Endodermal cell (in vitro differentiated cells): ENCODE results near the gene P2RY1. TPM values are rescaled to one million over a fixed set of nuclear protein-coding genes. Genes with fewer than 3 reads are reported as not detected.

Experiments used
- DNase-seq: peaks from one replicate; pipeline ENCODE4 v3.0.0-alpha.2; 2017
- H3K27ac ChIP-seq: 2 replicates; pipeline ENCODE4 v1.5.1; 2013; ENCODE audit warnings: mild to moderate bottlenecking, low read depth, low read length, moderate library complexity
- H3K27me3 ChIP-seq: 2 replicates; pipeline ENCODE4 v1.6.1; 2013; ENCODE audit warnings: mild to moderate bottlenecking, low read length, moderate library complexity; ENCODE audit not compliant: insufficient read depth, control insufficient read depth, poor library complexity, severe bottlenecking
- H3K36me3 ChIP-seq: 2 replicates; pipeline ENCODE4 v1.7.0; 2013; ENCODE audit warnings: mild to moderate bottlenecking, low read length, moderate library complexity; ENCODE audit not compliant: control insufficient read depth, insufficient read depth
- H3K4me1 ChIP-seq: one replicate; pipeline ENCODE4 v1.7.0; 2013; ENCODE audit warnings: low read length; ENCODE audit not compliant: control insufficient read depth, insufficient read depth
- H3K4me3 ChIP-seq: 2 replicates; pipeline ENCODE4 v1.5.1; 2013; ENCODE audit warnings: mild to moderate bottlenecking, low read length, moderate library complexity
- H3K9ac ChIP-seq: 2 replicates; pipeline ENCODE4 v1.6.1; 2013; ENCODE audit warnings: mild to moderate bottlenecking, low read length, moderate library complexity; ENCODE audit not compliant: poor library complexity, severe bottlenecking; ENCODE audit errors: extremely low read depth
- H3K9me3 ChIP-seq: 2 replicates; pipeline ENCODE4 v1.6.1; 2013; ENCODE audit warnings: mild to moderate bottlenecking, low read length, moderate library complexity; ENCODE audit not compliant: control insufficient read depth
- H3K27ac Mint-ChIP-seq: 2 replicates; pipeline ENCODE4 v1.8.0; 2020; ENCODE audit warnings: mixed read lengths
- H3K27me3 Mint-ChIP-seq: 2 replicates; pipeline ENCODE4 v1.8.0; 2021; ENCODE audit warnings: mild to moderate bottlenecking, mixed read lengths; ENCODE audit not compliant: insufficient read depth
- H3K36me3 Mint-ChIP-seq: 2 replicates; pipeline ENCODE4 v1.8.0; 2020; ENCODE audit warnings: low read depth, mixed read lengths
- H3K4me1 Mint-ChIP-seq: 2 replicates; pipeline ENCODE4 v1.8.0; 2020; ENCODE audit warnings: mixed read lengths
- H3K4me3 Mint-ChIP-seq: 2 replicates; pipeline ENCODE4 v1.8.0; 2020; ENCODE audit warnings: mild to moderate bottlenecking, moderate library complexity, mixed read lengths
- H3K9me3 Mint-ChIP-seq: 2 replicates; pipeline ENCODE4 v1.8.0; 2020; ENCODE audit warnings: mild to moderate bottlenecking, mixed read lengths
- WGBS, 2 experiments: methylation state at CpG; one replicate each; pipeline versions ENCODE4 v1.1.5 to v1.1.7; 2013; ENCODE audit warnings: missing lambda C conversion rate in 2 of 2, mixed read lengths in 1 of 2; ENCODE audit not compliant: insufficient coverage in 1 of 2, insufficient read length in 1 of 2; 5-methylcytosine and 5-hydroxymethylcytosine counted together
- total RNA-seq, 2 donors: library from RNA; stranded (reverse); fragmentation: NEBNext Ultra II Directional in 1 of 2; extraction: Animal tissue kit (Norgen Biotek cat#: 25700) in 1 of 2; gene quantifications; 2 replicates in 1 of 2; 3 replicates in 1 of 2; pipeline ENCODE4 v1.2.1, GENCODE V29; 2021
- TF ChIP-seq, protein P1 (sequence below): fragments of 200-600 bp; sonication (generic); conservative IDR thresholded peaks from 2 replicates; pipeline ENCODE4 v1.5.0; 2021; ENCODE audit warnings: antibody characterized with exemption, mild to moderate bottlenecking

P2RY1 gene
- total RNA-seq, 2 donors from 2014 or later, result 7.6 to 10.4 TPM

- Mint-ChIP-seq H3K27ac (peak overlapping the region; percentile 97), H3K27me3 (peaks cover 23% of the 10 kb centered on the region), H3K4me3 (peak overlapping the region; percentile 89), H3K4me1 (peaks cover 31% of the 10 kb centered on the region), H3K36me3 (no peaks in the 10 kb centered on the region), H3K9me3 (no peaks in the 10 kb centered on the region)
- 0 to 15% methylated on average over 6 to 15 of the region's 17 CpGs for WGBS, 2 experiments
- TF ChIP-seq, protein P1, sequence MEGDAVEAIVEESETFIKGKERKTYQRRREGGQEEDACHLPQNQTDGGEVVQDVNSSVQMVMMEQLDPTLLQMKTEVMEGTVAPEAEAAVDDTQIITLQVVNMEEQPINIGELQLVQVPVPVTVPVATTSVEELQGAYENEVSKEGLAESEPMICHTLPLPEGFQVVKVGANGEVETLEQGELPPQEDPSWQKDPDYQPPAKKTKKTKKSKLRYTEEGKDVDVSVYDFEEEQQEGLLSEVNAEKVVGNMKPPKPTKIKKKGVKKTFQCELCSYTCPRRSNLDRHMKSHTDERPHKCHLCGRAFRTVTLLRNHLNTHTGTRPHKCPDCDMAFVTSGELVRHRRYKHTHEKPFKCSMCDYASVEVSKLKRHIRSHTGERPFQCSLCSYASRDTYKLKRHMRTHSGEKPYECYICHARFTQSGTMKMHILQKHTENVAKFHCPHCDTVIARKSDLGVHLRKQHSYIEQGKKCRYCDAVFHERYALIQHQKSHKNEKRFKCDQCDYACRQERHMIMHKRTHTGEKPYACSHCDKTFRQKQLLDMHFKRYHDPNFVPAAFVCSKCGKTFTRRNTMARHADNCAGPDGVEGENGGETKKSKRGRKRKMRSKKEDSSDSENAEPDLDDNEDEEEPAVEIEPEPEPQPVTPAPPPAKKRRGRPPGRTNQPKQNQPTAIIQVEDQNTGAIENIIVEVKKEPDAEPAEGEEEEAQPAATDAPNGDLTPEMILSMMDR, result peak; percentile 66
- H3K4me1 ChIP-seq, result no peaks in the 10 kb centered on the region
- no peak for DNase-seq
- no peak overlapping the region for H3K27ac ChIP-seq
- H3K36me3 ChIP-seq, result no peaks in the 10 kb centered on the region
- H3K9ac ChIP-seq, result peak overlapping the region; percentile 45
- no peaks in the 10 kb centered on the region for H3K9me3 ChIP-seq
- peak overlapping the region; percentile 93 for H3K4me3 ChIP-seq
- peaks cover 9% of the 10 kb centered on the region for H3K27me3 ChIP-seq
Observed at GRCh38 chr3:152834191-152834775, 648 bp upstream of the P2RY1 start.

- peak overlapping the region; percentile 93 for H3K4me3 ChIP-seq
- H3K4me1 Mint-ChIP-seq, result peaks cover 31% of the 10 kb centered on the region
- peak overlapping the region; percentile 89 for H3K4me3 Mint-ChIP-seq
- no peaks in the 10 kb centered on the region for H3K4me1 ChIP-seq
- WGBS, 2 experiments, result 2% methylated on average over 38 to 47 of the region's 47 CpGs
- no peaks in the 10 kb centered on the region for H3K36me3 ChIP-seq
- no peak overlapping the region for H3K27ac ChIP-seq
- peak overlapping the region; percentile 69 for H3K9ac ChIP-seq
- H3K36me3 Mint-ChIP-seq, result no peaks in the 10 kb centered on the region
- H3K27me3 Mint-ChIP-seq, result peaks cover 23% of the 10 kb centered on the region
- peak; percentile 75 for DNase-seq
- peaks cover 9% of the 10 kb centered on the region for H3K27me3 ChIP-seq
- no peaks in the 10 kb centered on the region for H3K9me3 Mint-ChIP-seq
- H3K9me3 ChIP-seq, result no peaks in the 10 kb centered on the region
- H3K27ac Mint-ChIP-seq, result peak overlapping the region; percentile 35
- TF ChIP-seq, protein P1, result peak; percentile 5
Observed at GRCh38 chr3:152835601-152836102, 721 bp downstream of the P2RY1 start.

DNA sequence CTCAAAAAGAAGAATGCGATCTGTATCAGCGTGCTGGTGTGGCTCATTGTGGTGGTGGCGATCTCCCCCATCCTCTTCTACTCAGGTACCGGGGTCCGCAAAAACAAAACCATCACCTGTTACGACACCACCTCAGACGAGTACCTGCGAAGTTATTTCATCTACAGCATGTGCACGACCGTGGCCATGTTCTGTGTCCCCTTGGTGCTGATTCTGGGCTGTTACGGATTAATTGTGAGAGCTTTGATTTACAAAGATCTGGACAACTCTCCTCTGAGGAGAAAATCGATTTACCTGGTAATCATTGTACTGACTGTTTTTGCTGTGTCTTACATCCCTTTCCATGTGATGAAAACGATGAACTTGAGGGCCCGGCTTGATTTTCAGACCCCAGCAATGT lies 1.3 kb downstream of the P2RY1 start:
- H3K4me3 ChIP-seq, result peak overlapping the region; percentile 93

More for the DNA sequence above, 1.3 kb downstream of the P2RY1 start:
- H3K36me3 ChIP-seq, result no peaks in the 10 kb centered on the region
- TF ChIP-seq, protein P1, result no peak
- Mint-ChIP-seq H3K27me3 (peaks cover 21% of the 10 kb centered on the region), H3K4me1 (peaks cover 31% of the 10 kb centered on the region), H3K4me3 (peak overlapping the region; percentile 89), H3K9me3 (no peaks in the 10 kb centered on the region), H3K36me3 (no peaks in the 10 kb centered on the region), H3K27ac (no peak overlapping the region)
- H3K27ac ChIP-seq, result no peak overlapping the region
- DNase-seq, result no peak
- no peaks in the 10 kb centered on the region for H3K9me3 ChIP-seq
- 50 to 57% methylated on average over 6 to 14 of the region's 14 CpGs for WGBS, 2 experiments
- no peak overlapping the region for H3K9ac ChIP-seq
- peaks cover 9% of the 10 kb centered on the region for H3K27me3 ChIP-seq
- no peaks in the 10 kb centered on the region for H3K4me1 ChIP-seq
